ENCODE results near the gene IFNAR1.

GRCh38 chr21:33302796-33303195, 22.0 kb upstream of the IFNAR1 start:
- TF ChIP-seq, protein P1, sequence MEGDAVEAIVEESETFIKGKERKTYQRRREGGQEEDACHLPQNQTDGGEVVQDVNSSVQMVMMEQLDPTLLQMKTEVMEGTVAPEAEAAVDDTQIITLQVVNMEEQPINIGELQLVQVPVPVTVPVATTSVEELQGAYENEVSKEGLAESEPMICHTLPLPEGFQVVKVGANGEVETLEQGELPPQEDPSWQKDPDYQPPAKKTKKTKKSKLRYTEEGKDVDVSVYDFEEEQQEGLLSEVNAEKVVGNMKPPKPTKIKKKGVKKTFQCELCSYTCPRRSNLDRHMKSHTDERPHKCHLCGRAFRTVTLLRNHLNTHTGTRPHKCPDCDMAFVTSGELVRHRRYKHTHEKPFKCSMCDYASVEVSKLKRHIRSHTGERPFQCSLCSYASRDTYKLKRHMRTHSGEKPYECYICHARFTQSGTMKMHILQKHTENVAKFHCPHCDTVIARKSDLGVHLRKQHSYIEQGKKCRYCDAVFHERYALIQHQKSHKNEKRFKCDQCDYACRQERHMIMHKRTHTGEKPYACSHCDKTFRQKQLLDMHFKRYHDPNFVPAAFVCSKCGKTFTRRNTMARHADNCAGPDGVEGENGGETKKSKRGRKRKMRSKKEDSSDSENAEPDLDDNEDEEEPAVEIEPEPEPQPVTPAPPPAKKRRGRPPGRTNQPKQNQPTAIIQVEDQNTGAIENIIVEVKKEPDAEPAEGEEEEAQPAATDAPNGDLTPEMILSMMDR (IDR thresholded peaks at IDR 0.05) = no peak
- no peak for TF ChIP-seq POLR2A (IDR thresholded peaks at IDR 0.05)

Data from testis (tissue), 2 donors.